H1 (cell line): ENCODE results near the gene JAKMIP3. TPM values are rescaled to one million over a fixed set of nuclear protein-coding genes. Genes with fewer than 3 reads are reported as not detected.

Experiments
- ATF3 ChIP-seq: IDR thresholded peaks from 2 replicates; pipeline ENCODE4 v1.6.1; 2011; ENCODE audit warnings: low read depth, mild to moderate bottlenecking, low read length; ENCODE audit not compliant: insufficient read depth
- CTBP2 ChIP-seq: IDR thresholded peaks from 2 replicates; pipeline ENCODE4 v1.7.0; 2011; ENCODE audit warnings: borderline replicate concordance, mild to moderate bottlenecking, moderate library complexity, mixed read lengths, low read length; ENCODE audit not compliant: insufficient read depth, insufficient read length
- GABPA ChIP-seq: IDR thresholded peaks from 2 replicates; pipeline ENCODE4 v1.6.1; 2011; ENCODE audit warnings: mild to moderate bottlenecking, low read length, moderate library complexity, borderline replicate concordance; ENCODE audit not compliant: insufficient read depth
- JUN ChIP-seq: IDR thresholded peaks from 2 replicates; pipeline ENCODE4 v1.6.1; 2011; ENCODE audit warnings: low read depth, mild to moderate bottlenecking, improper control_type of control experiment, low read length
- JUND ChIP-seq: IDR thresholded peaks from 2 replicates; pipeline ENCODE4 v1.6.1; 2011; ENCODE audit warnings: mild to moderate bottlenecking, improper control_type of control experiment, low read length
- KDM1A ChIP-seq: fragments of 200-600, 300-600 bp; sonication (generic); IDR thresholded peaks from 2 replicates; pipeline ENCODE4 v1.7.1; 2016; ENCODE audit warnings: mild to moderate bottlenecking, low read length, borderline replicate concordance
- polyA plus RNA-seq, 7 experiments: library from polyadenylated mRNA; depleted of rRNA in 3 of 7; stranded (reverse) in 5 of 7; unstranded in 2 of 7; fragments of >200 nt in 5 of 7; fragments of 200-250 nt in 2 of 7; gene quantifications; 1 replicate in 5 of 7; 2 replicates in 1 of 7; 4 replicates in 1 of 7; pipeline versions ENCODE4 v1.2.1 to v1.2.3, GENCODE V29; 2011 to 2013; ENCODE audit warnings: missing spikeins in 2 of 7, mixed read lengths in 2 of 7
- total RNA-seq: library from RNA; stranded (reverse); fragmentation: NEBNext Ultra II Directional; extraction: Animal tissue kit (Norgen Biotek cat#: 25700); gene quantifications from 2 replicates; pipeline ENCODE4 v1.2.1, GENCODE V29; 2021
- TF ChIP-seq, protein P1 (sequence below), 3 experiments: IDR thresholded peaks; 1 replicate in 2 of 3; 2 replicates in 1 of 3; pipeline versions ENCODE4 v1.5.1 to v1.6.1; 2011; ENCODE audit warnings: low read length in 3 of 3, mild to moderate bottlenecking in 3 of 3, inconsistent platforms in 2 of 3, low read depth in 1 of 3, moderate library complexity in 1 of 3; ENCODE audit not compliant: insufficient read depth in 1 of 3; ENCODE audit errors: control extremely low read depth in 1 of 3

Gene JAKMIP3
- total and polyA plus RNA-seq, 2 of the 8 experiments (the other 6 are each of a cell fraction or from before 2014, with no cell fraction given) = 0.83 to 0.91 TPM

DNA sequence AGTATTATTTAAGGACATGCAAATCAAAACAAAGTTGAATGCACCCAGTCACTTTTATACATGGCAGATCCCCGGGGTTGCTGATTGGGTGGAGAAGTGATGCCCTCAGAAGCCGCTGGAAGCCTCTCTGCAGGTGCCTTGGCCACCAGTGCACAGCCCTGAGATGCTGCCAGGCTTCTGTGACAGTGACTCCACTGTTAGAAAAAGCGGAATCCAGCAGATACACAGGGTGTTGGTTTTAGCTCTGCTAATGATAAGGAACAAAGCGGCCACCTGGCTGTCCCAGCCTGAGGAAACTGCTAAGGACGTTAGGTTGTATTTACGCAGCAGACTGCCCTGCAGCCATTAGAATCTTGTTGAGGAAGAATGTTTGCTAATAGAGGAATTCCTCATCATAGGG is 47.5 kb downstream of the JAKMIP3 start (continued):
- TF ChIP-seq, protein P1, sequence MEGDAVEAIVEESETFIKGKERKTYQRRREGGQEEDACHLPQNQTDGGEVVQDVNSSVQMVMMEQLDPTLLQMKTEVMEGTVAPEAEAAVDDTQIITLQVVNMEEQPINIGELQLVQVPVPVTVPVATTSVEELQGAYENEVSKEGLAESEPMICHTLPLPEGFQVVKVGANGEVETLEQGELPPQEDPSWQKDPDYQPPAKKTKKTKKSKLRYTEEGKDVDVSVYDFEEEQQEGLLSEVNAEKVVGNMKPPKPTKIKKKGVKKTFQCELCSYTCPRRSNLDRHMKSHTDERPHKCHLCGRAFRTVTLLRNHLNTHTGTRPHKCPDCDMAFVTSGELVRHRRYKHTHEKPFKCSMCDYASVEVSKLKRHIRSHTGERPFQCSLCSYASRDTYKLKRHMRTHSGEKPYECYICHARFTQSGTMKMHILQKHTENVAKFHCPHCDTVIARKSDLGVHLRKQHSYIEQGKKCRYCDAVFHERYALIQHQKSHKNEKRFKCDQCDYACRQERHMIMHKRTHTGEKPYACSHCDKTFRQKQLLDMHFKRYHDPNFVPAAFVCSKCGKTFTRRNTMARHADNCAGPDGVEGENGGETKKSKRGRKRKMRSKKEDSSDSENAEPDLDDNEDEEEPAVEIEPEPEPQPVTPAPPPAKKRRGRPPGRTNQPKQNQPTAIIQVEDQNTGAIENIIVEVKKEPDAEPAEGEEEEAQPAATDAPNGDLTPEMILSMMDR (IDR thresholded peaks at IDR 0.05; ENCODE audit: control extremely low read depth in 1 of 3, insufficient read depth in 1 of 3, low read depth in 1 of 3, low read length in 3 of 3) = no peak
- no peak for TF ChIP-seq JUN
- no peak for TF ChIP-seq ATF3
- no peak for TF ChIP-seq GABPA
- no peak for TF ChIP-seq CTBP2
- no peak for TF ChIP-seq JUND
- TF ChIP-seq KDM1A = no peak
- TF ChIP-seq, all 59 proteins: peak for 0
